ENCODE data around the gene DENND11. TPM values are rescaled to one million over a fixed set of nuclear protein-coding genes. Genes with fewer than 3 reads are reported as not detected.
A peak's percentile ranks its signal among the peaks of the same experiment; 100 is the strongest.

The DENND11 gene
- total and polyA plus RNA-seq, 8 donors: 20.4 to 48.7 (median 41.0) TPM

- H3K4me1 ChIP-seq: peaks cover 0 to 32% of the 10 kb centered on the region in 2 donors
- no peak overlapping the region for H3K4me3 ChIP-seq
- ATAC-seq (peak; percentile 48), DNase-seq (no peak)
- peaks cover 0 to 6% of the 10 kb centered on the region in 2 donors for H3K36me3 ChIP-seq
- peak overlapping the region; percentile 51 to 55 for H3K27ac ChIP-seq
- TF ChIP-seq CTCF (IDR thresholded peaks at IDR 0.05): peak in 1 of 2 donors; percentile 15
- intact Hi-C loops (cut with DNase I): no loop called here
- H3K27me3 ChIP-seq: no peaks in the 10 kb centered on the region
- H3K9me3 ChIP-seq: no peaks in the 10 kb centered on the region
These were observed 27.3 kb downstream of the DENND11 start for GRCh38 chr7:141674702-141675101.

- Histone ChIP-seq H3K27ac (peak overlapping the region; percentile 51 to 55), H3K36me3 (peaks cover 0 to 6% of the 10 kb centered on the region in 2 donors), H3K9me3 (no peaks in the 10 kb centered on the region), H3K4me1 (peaks cover 0 to 32% of the 10 kb centered on the region in 2 donors), H3K4me3 (no peak overlapping the region), H3K27me3 (no peaks in the 10 kb centered on the region)
- intact Hi-C loops (cut with DNase I): no loop called here
- ATAC-seq (peak; percentile 43), DNase-seq (no peak)
- TF ChIP-seq CTCF (IDR thresholded peaks at IDR 0.05): no peak
These were observed 27.7 kb downstream of the DENND11 start for GRCh38 chr7:141674171-141674671.

- ATAC-seq: no peak
- Histone ChIP-seq H3K9me3 (no peaks in the 10 kb centered on the region), H3K27me3 (no peaks in the 10 kb centered on the region), H3K4me1 (peaks cover 0 to 32% of the 10 kb centered on the region in 2 donors), H3K36me3 (peaks cover 0 to 6% of the 10 kb centered on the region in 2 donors), H3K27ac (peak overlapping the region; percentile 51 to 55), H3K4me3 (no peak overlapping the region)
- TF ChIP-seq CTCF (IDR thresholded peaks at IDR 0.05): no peak
- intact Hi-C loops (cut with DNase I): no loop called here
- no peak for DNase-seq
These were observed 28.6 kb downstream of the DENND11 start for GRCh38 chr7:141673346-141673745.

- no peak for DNase-seq
- no peaks in the 10 kb centered on the region for H3K27me3 ChIP-seq
- H3K4me1 ChIP-seq: peaks cover 0 to 32% of the 10 kb centered on the region in 2 donors
- H3K4me3 ChIP-seq: no peak overlapping the region
- H3K27ac ChIP-seq: peak overlapping the region in 1 of 2 donors; percentile 64
- peak; percentile 43 for ATAC-seq
- TF ChIP-seq CTCF (IDR thresholded peaks at IDR 0.05): no peak
- intact Hi-C loops (cut with DNase I): no loop called here
- no peaks in the 10 kb centered on the region for H3K9me3 ChIP-seq
- peaks cover 0 to 6% of the 10 kb centered on the region in 2 donors for H3K36me3 ChIP-seq
These were observed 30.1 kb downstream of the DENND11 start for GRCh38 chr7:141671705-141672496.

- Histone ChIP-seq H3K4me3 (no peak overlapping the region), H3K4me1 (peaks cover 0 to 24% of the 10 kb centered on the region in 2 donors), H3K9me3 (no peaks in the 10 kb centered on the region), H3K27ac (no peak overlapping the region), H3K36me3 (peaks cover 0 to 31% of the 10 kb centered on the region in 2 donors), H3K27me3 (no peaks in the 10 kb centered on the region)
- TF ChIP-seq CTCF (IDR thresholded peaks at IDR 0.05): no peak
- intact Hi-C loops (cut with DNase I): no loop called here
- DNase-seq (no peak), ATAC-seq (no peak)
These were observed 33.1 kb downstream of the DENND11 start for GRCh38 chr7:141668853-141669252.

Measured in left lung (tissue), 10 donors.